Mucosa of descending colon (tissue), 3 donors: ENCODE data around the gene TUBA3C. TPM values are rescaled to one million over a fixed set of nuclear protein-coding genes. Genes with fewer than 3 reads are reported as not detected.
"Not testable (repeated sequence)": the region's sequence is repeated elsewhere in the genome, so short reads cannot be mapped to it uniquely, and the experiment has no call there.

Source experiments
- ATAC-seq: fragments of 200-7000 bp; cut with Tn5 transposase; one replicate; pipeline ENCODE4 v1.9.1; 2020; ENCODE audit warnings: mild to moderate bottlenecking, moderate library complexity
- DNase-seq, 3 donors: peaks; one replicate each; pipeline ENCODE4 v3.0.0-alpha.2; 2020
- H3K36me3 ChIP-seq: fragments of 200-600 bp; one replicate; pipeline ENCODE4 v1.8.0; 2021; ENCODE audit warnings: low read depth, mild to moderate bottlenecking
- H3K4me1 ChIP-seq: fragments of 200-600 bp; one replicate; pipeline ENCODE4 v1.8.0; 2021; ENCODE audit warnings: low read depth, mild to moderate bottlenecking
- H3K4me3 ChIP-seq: fragments of 200-600 bp; one replicate; pipeline ENCODE4 v1.8.0; 2021; ENCODE audit warnings: mild to moderate bottlenecking
- H3K9me3 ChIP-seq: fragments of 200-600 bp; one replicate; pipeline ENCODE4 v1.8.0; 2021; ENCODE audit warnings: mild to moderate bottlenecking
- intact Hi-C, 2 donors: fragments of 100-400 bp; cut with DNase I in 1 of 2; cut with micrococcal nuclease in 1 of 2; formaldehyde crosslinking; loops; one replicate each; pipeline versions ENCODE4 v1.11.0 to v1.11.1; 2022; cut with DNase I, micrococcal nuclease
- long read RNA-seq, 2 donors: library from polyadenylated mRNA; unstranded; transcript quantifications; one replicate each; pipeline ENCODE4 v2.0.0, GENCODE V29; 2019 to 2021
- total RNA-seq, 3 donors: library from RNA; stranded (reverse); fragmentation: NEBNext Ultra II Directional in 2 of 3; extraction: Animal tissue kit (Norgen Biotek cat#: 25700) in 2 of 3; gene quantifications; one replicate each; pipeline versions ENCODE4 v1.2.1 to v1.2.4, GENCODE V29; 2021 to 2023
- TF ChIP-seq, protein P1 (sequence below): fragments of 200-600 bp; IDR thresholded peaks from one replicate; pipeline ENCODE4 v1.8.0; 2022; ENCODE audit warnings: antibody characterized with exemption, mild to moderate bottlenecking
- donor health status: DM: no; HTN: no; CAD: no; lungs with moderate emphysema.
- donor health status: DM: no; HTN: no; CAD: no.
- donor health status: DM: no; HTN: yes; CAD: no.

Gene TUBA3C
- total RNA-seq = not detected
- long read RNA-seq, donor 1 = 0 reads
- long read RNA-seq, donor 2 = 0 reads

DNA sequence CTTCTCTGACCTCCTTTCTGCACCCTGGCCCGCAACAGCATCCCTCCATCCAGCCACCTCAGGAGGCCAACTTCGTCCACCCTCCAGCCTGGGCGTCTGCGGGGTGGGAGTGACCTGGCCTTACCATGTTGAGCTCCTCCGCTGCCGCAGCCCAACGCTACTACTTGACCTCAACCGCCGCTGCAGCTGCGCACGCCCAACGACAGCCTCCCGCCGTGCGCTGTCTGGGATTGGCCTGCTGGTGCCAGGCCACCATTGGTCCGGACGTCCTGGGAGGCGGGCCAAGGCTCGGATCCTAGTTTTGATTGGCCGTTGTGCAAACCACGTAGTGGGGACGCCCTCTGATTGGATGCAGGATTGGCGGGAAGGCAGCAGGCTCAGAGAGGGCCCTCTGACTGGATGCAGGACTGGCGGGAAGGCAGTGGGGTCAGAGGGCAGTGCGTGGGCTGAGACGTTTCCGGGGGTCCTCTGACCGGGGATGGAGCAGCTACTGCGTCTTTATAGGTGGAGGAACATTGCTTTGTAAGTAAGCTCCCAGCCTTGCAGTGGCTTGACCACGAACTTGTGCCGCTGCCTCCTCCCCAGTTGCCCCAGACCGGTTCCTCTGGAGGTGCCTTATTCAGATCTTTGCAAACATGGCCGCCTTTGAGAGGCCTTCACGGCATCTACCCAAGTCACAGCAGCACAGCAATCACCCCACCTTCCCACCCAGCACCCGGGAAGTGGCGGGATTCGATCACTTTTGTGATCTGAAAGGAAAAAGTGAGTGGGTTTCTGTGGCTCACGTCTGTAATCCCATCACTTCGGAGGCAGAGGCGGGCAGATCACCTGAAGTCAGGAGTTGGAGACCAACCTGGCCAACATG is at the start of gene TUBA3C:
Gene TUBA3C, minus strand, starts transcription at position 204 of the 865 bp plus-strand sequence. Its CDS starts 77 bp downstream, at position 127.
- intact Hi-C loops = no loop called here
- DNase-seq = no peak
- ATAC-seq = no peak

DNA sequence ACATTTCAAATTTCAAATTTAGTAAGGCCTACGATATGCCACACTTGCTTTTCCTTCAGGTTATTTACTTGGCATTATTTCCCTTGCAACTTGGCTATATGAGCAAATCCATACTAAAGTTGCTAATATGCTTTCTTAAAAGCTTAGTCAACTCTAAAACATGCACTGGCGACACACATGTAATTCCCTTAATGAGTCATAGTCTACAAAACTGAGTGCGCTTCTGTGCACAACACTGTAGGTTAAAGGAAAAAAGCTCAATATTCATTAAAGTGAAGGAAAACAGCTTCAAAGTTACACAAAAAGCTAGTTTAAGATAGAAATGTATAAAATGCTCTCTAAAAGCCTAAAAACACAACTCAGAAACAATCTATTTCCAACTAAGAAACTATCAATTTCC is 25.8 kb upstream of the TUBA3C start:
- ATAC-seq, H3K36me3 ChIP-seq, H3K4me1 ChIP-seq, DNase-seq, H3K4me3 ChIP-seq, intact Hi-C loops, H3K9me3 ChIP-seq: not testable (repeated sequence)

More for the DNA sequence above, at the start of gene TUBA3C:
- Histone ChIP-seq H3K4me3 (no peak within 1 kb of the TSS), H3K9me3 (peaks cover 82% of the 10 kb centered on the region), H3K36me3 (no peaks in the 10 kb centered on the region), H3K4me1 (no peaks in the 10 kb centered on the region)
- TF ChIP-seq, protein P1, sequence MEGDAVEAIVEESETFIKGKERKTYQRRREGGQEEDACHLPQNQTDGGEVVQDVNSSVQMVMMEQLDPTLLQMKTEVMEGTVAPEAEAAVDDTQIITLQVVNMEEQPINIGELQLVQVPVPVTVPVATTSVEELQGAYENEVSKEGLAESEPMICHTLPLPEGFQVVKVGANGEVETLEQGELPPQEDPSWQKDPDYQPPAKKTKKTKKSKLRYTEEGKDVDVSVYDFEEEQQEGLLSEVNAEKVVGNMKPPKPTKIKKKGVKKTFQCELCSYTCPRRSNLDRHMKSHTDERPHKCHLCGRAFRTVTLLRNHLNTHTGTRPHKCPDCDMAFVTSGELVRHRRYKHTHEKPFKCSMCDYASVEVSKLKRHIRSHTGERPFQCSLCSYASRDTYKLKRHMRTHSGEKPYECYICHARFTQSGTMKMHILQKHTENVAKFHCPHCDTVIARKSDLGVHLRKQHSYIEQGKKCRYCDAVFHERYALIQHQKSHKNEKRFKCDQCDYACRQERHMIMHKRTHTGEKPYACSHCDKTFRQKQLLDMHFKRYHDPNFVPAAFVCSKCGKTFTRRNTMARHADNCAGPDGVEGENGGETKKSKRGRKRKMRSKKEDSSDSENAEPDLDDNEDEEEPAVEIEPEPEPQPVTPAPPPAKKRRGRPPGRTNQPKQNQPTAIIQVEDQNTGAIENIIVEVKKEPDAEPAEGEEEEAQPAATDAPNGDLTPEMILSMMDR = no peak

DNA sequence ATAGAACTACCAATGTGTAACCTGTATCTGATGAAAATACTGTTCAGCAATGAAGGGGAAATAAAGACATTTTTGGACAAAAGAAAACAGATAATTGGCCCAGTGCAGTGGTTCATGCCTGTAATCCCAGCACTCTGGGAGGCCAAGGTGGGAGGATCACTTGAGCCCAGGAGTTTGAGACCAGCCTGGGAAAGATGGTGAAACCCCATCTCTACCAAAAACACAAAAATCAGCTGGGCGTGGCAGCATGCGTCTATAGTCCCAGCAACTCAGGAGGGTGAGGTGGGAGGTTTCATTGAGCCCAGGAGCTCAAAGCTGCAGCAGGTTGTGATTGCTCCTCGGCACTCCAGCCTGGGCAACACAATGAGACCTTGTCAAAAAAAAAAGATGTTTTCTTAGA is 11.0 kb upstream of the TUBA3C start:
- H3K9me3 ChIP-seq = peaks cover 44% of the 10 kb centered on the region
- DNase-seq, H3K4me3 ChIP-seq, intact Hi-C loops, ATAC-seq, H3K4me1 ChIP-seq, H3K36me3 ChIP-seq: not testable (repeated sequence)

DNA sequence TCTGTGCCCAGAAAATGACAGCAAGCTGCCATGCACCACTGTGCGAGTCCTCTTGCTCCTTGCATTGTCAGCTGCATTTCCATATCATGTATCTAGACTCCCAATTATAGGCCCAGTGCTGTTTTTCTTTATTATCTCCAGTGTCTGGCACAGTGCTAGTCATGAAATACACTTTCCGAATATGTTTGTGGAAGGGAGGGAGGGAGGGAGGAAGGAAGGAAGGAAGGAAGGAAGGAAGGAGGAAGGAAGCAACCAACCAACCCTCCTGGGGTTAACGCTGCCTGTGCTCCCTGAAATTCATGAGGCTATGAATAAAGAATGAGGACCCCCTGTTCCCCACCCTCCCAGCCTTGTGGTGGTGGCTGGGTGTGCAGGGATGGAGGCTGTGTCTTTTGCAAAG is 8.3 kb upstream of the TUBA3C start:
- intact Hi-C loops, H3K4me1 ChIP-seq, H3K36me3 ChIP-seq: not testable (repeated sequence)

DNA sequence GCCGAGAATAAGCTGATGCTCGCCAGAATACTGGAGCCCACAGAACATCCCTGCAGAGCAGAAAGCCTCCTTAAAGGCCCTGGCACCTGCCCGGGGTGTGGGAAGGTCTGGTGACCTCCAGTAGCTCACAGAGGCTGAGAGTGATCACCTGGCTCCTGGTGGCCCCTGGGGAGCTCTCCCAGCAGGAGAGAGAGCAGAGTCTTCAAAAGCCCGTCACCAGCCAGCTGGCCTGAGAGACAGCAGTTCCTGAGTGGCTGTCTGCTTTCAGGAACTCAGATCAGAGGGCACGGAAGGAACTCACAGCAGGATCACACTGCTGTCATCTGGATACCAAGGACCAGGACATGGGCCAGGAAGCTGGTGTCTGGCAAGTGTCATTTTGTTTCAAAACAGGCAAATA is 7.7 kb upstream of the TUBA3C start:
- H3K36me3 ChIP-seq, ATAC-seq, intact Hi-C loops, H3K4me3 ChIP-seq, H3K4me1 ChIP-seq, DNase-seq: not testable (repeated sequence)
- peaks cover 44% of the 10 kb centered on the region for H3K9me3 ChIP-seq

More for the DNA sequence above, 8.3 kb upstream of the TUBA3C start:
- H3K4me3 ChIP-seq, DNase-seq, ATAC-seq: not testable (repeated sequence)
- peaks cover 45% of the 10 kb centered on the region for H3K9me3 ChIP-seq

DNA sequence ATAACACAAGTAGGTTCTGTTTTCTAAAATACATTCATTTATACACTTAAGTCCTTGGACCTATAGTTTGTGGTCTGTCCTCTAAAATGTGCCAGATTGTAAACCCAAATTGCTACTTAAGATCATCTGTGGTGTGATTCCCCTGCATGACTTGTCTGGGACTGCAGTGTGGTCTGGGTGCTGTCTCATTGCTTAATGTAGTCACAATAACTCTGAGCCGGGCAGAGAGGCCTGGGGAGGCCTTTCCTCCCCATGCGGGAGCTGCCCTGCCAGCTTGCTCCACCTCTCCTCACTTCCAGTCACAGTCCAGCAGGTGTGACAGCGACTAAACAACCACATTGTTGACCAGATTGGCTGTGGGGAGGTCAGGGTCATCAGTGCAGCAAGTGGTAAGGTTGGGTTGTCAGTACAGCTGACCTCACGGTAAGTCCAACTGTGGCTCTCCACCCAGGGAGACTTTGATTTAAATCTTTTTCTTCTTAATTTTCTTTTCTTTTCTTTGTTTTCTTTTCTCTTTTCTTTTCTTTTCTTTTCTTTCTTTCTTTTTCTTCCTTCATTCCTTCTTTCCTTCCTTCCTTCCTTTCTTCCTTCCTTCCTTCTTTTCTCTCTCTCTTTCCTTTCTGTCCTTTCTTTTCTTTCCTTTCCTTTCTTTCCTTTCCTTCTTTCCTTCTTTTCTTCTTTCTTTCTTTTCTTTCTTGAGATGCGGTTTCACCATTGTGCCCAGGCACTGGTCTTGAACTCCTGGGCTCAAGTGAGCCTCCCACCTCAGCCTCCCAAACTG is 4.4 kb upstream of the TUBA3C start:
- Histone ChIP-seq H3K9me3 (peaks cover 63% of the 10 kb centered on the region), H3K4me3 (no peak overlapping the region), H3K36me3 (no peaks in the 10 kb centered on the region), H3K4me1 (no peaks in the 10 kb centered on the region)
- DNase-seq (no peak), ATAC-seq (no peak)
- TF ChIP-seq, protein P1 = no peak
- intact Hi-C loops = no loop called here

DNA sequence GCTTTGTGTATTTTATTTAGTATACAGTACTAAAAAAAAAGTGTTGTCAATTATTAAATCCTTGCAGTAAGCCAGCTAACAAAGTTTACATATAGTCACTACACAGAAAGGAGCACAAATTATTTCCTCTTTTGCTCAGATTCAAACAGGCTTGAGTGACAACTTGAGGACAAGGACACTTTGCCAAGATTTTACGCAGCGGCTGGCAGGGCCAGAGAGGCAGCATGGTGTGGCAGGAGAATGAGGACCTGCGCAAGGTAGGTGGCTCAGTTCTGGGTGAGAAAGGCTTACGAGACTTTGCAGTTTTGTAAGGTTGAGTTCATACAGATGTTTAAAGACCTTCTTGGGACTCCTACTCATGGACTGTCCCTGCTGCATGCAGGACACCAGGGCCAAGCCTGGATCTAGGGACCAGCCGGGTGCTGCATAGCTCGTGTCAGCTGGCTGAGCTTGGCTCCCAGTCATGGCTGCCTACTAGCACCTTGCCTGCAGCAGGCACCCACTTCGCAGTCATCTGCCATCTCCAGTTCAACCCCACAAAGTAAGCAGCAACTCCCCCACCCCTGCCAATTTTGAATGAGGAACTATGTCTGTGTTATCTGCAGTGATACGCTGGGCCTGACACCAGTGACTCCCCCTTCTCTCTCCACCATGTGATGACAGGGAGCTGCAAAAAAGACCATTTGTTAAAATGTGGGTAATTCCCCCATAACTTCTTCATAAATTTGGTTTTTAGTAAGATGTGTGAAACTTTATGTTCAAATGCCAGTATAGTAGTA is 3.7 kb upstream of the TUBA3C start:
- H3K4me3 ChIP-seq = no peak overlapping the region
- no peaks in the 10 kb centered on the region for H3K4me1 ChIP-seq
- no peaks in the 10 kb centered on the region for H3K36me3 ChIP-seq
- TF ChIP-seq, protein P1 = no peak
- H3K9me3 ChIP-seq = peaks cover 60% of the 10 kb centered on the region
- intact Hi-C loops = no loop called here
- ATAC-seq = no peak
- no peak for DNase-seq
